GM19438 (cell line): ENCODE data around the gene PHKA2.
A peak's percentile ranks its signal among the peaks of the same experiment; 100 is the strongest.
"Not testable (repeated sequence)": the region's sequence is repeated elsewhere in the genome, so short reads cannot be mapped to it uniquely, and the experiment has no call there.

Source experiments
- ATAC-seq: cut with Tn5 transposase; IDR thresholded peaks from one replicate; pipeline ENCODE4 v1.9.1; 2021; ENCODE audit warnings: low read depth; ENCODE audit not compliant: unreplicated experiment

PHKA2 gene

GRCh38 chrX:18872621-18873020, 111.3 kb downstream of the PHKA2 start:
- ATAC-seq: no peak

- ATAC-seq: no peak
These were observed 111.9 kb downstream of the PHKA2 start for GRCh38 chrX:18871970-18872369.

GRCh38 chrX:18871161-18871890, 112.6 kb downstream of the PHKA2 start:
- no peak for ATAC-seq

- ATAC-seq: no peak
These were observed 119.5 kb downstream of the PHKA2 start for GRCh38 chrX:18864390-18864920.

- ATAC-seq: no peak
These were observed 122.4 kb downstream of the PHKA2 start for GRCh38 chrX:18861511-18861910.

- no peak for ATAC-seq
These were observed 127.3 kb downstream of the PHKA2 start for GRCh38 chrX:18856645-18856997.

- ATAC-seq: peak; percentile 92
These were observed 127.8 kb downstream of the PHKA2 start for GRCh38 chrX:18855919-18856644.

- ATAC-seq: not testable (repeated sequence)
These were observed 136.0 kb downstream of the PHKA2 start for GRCh38 chrX:18847901-18848300.
